T-cell (primary cell): ENCODE data around the gene CLP1. TPM values are rescaled to one million over a fixed set of nuclear protein-coding genes. Genes with fewer than 3 reads are reported as not detected.
"Not testable (repeated sequence)": the region's sequence is repeated elsewhere in the genome, so short reads cannot be mapped to it uniquely, and the experiment has no call there.

Experiments
- ATAC-seq, 4 experiments: fragments of 200-7000 bp in 3 of 4; fragments of 150-1000 bp in 1 of 4; cut with Tn5 transposase; replicated peaks in 1 of 4; 1 replicate in 3 of 4; 2 replicates in 1 of 4; pipeline ENCODE4 v1.10.0; 2021; ENCODE audit warnings: moderate library complexity in 3 of 4, mild to moderate bottlenecking in 2 of 4, moderate number of reproducible peaks in 1 of 4
- CTCF ChIA-PET, 2 donors: fragments of 300-600 bp; sonication (Branson Sonifier 250); formaldehyde crosslinking; loops; one replicate each; lab custom pipeline; 2022; ENCODE audit warnings: antibody characterized with exemption in 2 of 2; lab: Charles Lee
- POLR2A ChIA-PET, 2 donors: fragments of 300-600 bp; sonication (Branson Sonifier 250); formaldehyde crosslinking; loops; one replicate each; lab custom pipeline; 2022; ENCODE audit warnings: antibody characterized with exemption in 2 of 2; lab: Charles Lee
- DNase-seq, 35 experiments: peaks; one replicate each; pipeline versions ENCODE4 v3.0.0 to v3.0.0-alpha.2; 2013 to 2023
- H3K27ac ChIP-seq: one replicate; pipeline ENCODE4 v1.5.1; 2013; ENCODE audit warnings: low read length
- H3K27me3 ChIP-seq, 2 experiments: replicated peaks in 1 of 2; 1 replicate in 1 of 2; 2 replicates in 1 of 2; pipeline versions ENCODE4 v1.6.1 to v1.7.0; 2013; ENCODE audit warnings: low read length in 1 of 2, mixed read lengths in 1 of 2; ENCODE audit not compliant: control insufficient read depth in 2 of 2, insufficient read depth in 2 of 2; ENCODE audit errors: extremely low read depth in 1 of 2
- H3K36me3 ChIP-seq, 2 donors: 1 replicate in 1 of 2; 2 replicates in 1 of 2; pipeline versions ENCODE4 v1.6.1 to v1.7.0; 2013; ENCODE audit warnings: low read length in 1 of 2; ENCODE audit not compliant: control insufficient read depth in 2 of 2, insufficient read depth in 1 of 2; ENCODE audit errors: extremely low read depth in 1 of 2
- H3K4me1 ChIP-seq, 2 experiments: 1 replicate in 1 of 2; 2 replicates in 1 of 2; pipeline versions ENCODE4 v1.6.1 to v1.7.0; 2013; ENCODE audit warnings: low read length in 2 of 2, mixed read lengths in 1 of 2; ENCODE audit not compliant: insufficient read depth in 2 of 2, control insufficient read depth in 1 of 2; ENCODE audit errors: extremely low read depth in 1 of 2
- H3K4me3 ChIP-seq, 2 donors: 1 replicate in 1 of 2; 2 replicates in 1 of 2; pipeline versions ENCODE4 v1.5.1 to v1.7.0; 2013; ENCODE audit warnings: mild to moderate bottlenecking in 2 of 2, low read length in 1 of 2, moderate library complexity in 1 of 2; ENCODE audit not compliant: control insufficient read depth in 1 of 2; ENCODE audit errors: extremely low read depth in 1 of 2
- H3K9me3 ChIP-seq: 2 replicates; pipeline ENCODE4 v1.7.0; 2013
- H3K27ac Mint-ChIP-seq, 2 donors: one replicate each; pipeline ENCODE4 v1.8.0; 2020 to 2021; ENCODE audit warnings: mild to moderate bottlenecking in 2 of 2, mixed read lengths in 2 of 2
- H3K27me3 Mint-ChIP-seq, 2 donors: one replicate each; pipeline ENCODE4 v1.8.0; 2021 to 2022; ENCODE audit warnings: mixed read lengths in 2 of 2
- H3K36me3 Mint-ChIP-seq: one replicate; pipeline ENCODE4 v1.8.0; 2021; ENCODE audit warnings: mixed read lengths
- H3K4me1 Mint-ChIP-seq, 3 donors: one replicate each; pipeline ENCODE4 v1.8.0; 2020 to 2022; ENCODE audit warnings: mixed read lengths in 3 of 3, mild to moderate bottlenecking in 1 of 3
- H3K4me3 Mint-ChIP-seq, 3 donors: one replicate each; pipeline ENCODE4 v1.8.0; 2020 to 2022; ENCODE audit warnings: mild to moderate bottlenecking in 3 of 3, mixed read lengths in 3 of 3, moderate library complexity in 3 of 3
- H3K9me3 Mint-ChIP-seq, 3 donors: one replicate each; pipeline ENCODE4 v1.8.0; 2020 to 2022; ENCODE audit warnings: mixed read lengths in 3 of 3
- WGBS: methylation state at CpG from one replicate; pipeline ENCODE4 v1.1.5; 2013; ENCODE audit warnings: missing lambda C conversion rate; ENCODE audit not compliant: insufficient coverage; 5-methylcytosine and 5-hydroxymethylcytosine counted together
- total RNA-seq, 35 experiments: library from RNA in 6 of 35; stranded (reverse) in 6 of 35; fragments of 120-200 nt in 1 of 35; gene quantifications; one replicate each; pipeline versions ENCODE4 v1.2.1 to v1.2.4 and lab custom pipeline; 2013 to 2026

Gene CLP1
- total RNA-seq, 5 donors from 2014 or later (not counting 1 experiment from before 2014, with no cell fraction given) = 14.3 to 16.0 (median 14.5) TPM

DNA sequence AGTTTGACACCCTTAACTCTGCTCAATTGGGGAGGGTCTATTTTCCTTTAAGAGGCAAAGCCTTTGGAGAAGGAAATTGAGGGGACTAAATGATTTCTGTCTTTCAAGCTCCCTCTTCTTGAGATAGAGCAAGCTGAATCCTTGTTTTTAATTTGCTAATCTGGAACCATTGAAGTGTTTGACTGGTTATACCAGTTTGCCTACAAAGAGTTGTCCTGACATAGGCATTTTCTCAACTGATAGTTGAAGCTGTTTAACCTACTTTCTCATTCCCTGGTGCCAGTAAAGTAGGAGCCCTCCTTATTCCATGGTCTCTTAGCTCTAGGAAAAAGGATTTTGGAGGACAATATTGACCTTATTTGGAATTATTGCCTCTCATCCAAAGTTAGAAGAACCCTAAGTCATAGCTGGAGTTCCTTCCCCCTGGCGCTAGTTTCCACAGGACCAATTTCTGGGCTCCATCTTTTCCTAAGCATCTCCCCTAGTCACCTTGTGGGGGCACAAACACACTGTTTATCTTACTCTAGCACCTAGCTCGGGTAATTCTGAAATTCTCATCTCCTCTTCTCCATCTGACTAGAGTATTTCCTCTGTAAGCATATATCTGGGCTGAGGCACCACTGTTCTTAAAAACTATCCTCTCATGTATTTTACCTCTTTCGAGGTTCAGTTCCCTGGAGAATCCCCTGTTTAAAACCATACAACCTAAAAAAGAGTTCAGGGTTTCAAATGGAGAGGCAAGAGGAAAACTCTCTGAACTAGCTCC is 17.8 kb downstream of the CLP1 start:
- peaks cover 82 to 83% (median 82%) of the 10 kb centered on the region in 3 donors for H3K4me1 Mint-ChIP-seq
- no peak overlapping the region for H3K4me3 ChIP-seq
- ATAC-seq (no peak), DNase-seq (no peak)
- CTCF ChIA-PET = interaction anchor here in 1 of 2 donors (0.6 kb wide), 1 partner anchor 124 kb away, joined by 6 read pairs; no protein-coding TSS in a partner anchor
- H3K36me3 Mint-ChIP-seq = peaks cover 37% of the 10 kb centered on the region
- H3K36me3 ChIP-seq = peaks cover 8 to 67% of the 10 kb centered on the region in 2 donors
- no peaks in the 10 kb centered on the region for H3K27me3 Mint-ChIP-seq
- peak overlapping the region; percentile 65 to 76 for H3K27ac Mint-ChIP-seq
- H3K4me3 Mint-ChIP-seq = peak overlapping the region in 1 of 3 donors; percentile 10
- H3K9me3 ChIP-seq = no peaks in the 10 kb centered on the region
- no peak overlapping the region for H3K27ac ChIP-seq
- H3K9me3 Mint-ChIP-seq = no peaks in the 10 kb centered on the region
- H3K27me3 ChIP-seq = no peaks in the 10 kb centered on the region
- POLR2A ChIA-PET = interaction anchor here in 1 of 2 donors (0.6 kb wide), 1 partner anchor 1081 kb away, joined by 3 read pairs; no protein-coding TSS in a partner anchor
- WGBS = 70% methylated on average over 2 of the region's 3 CpGs
- H3K4me1 ChIP-seq = peaks cover 19 to 20% of the 10 kb centered on the region in 2 experiments

DNA sequence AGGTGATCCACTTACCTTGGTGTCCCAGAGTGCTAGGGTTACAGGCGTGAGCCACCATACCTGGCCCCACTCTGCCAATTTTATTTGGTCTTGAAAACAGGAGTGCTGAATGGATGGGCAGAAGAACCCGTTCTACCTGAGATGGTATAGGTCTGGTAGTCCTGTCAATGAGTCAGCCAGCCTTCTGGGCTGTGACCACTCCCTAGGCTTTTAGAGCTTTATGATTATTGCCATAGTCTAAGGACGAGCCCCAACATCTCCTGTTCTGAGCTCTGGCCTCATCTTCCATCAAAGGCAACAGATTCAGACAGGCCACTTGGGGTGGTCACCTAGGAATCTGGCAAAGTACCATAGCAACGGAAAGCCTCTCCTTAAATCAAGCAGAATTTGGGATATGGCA is 21.8 kb downstream of the CLP1 start:
- DNase-seq (no peak), ATAC-seq (no peak)
- Mint-ChIP-seq H3K36me3 (peaks cover 47% of the 10 kb centered on the region), H3K4me3 (no peak overlapping the region), H3K27ac (no peak overlapping the region), H3K4me1 (peaks cover 67 to 73% (median 68%) of the 10 kb centered on the region in 3 donors), H3K27me3 (no peaks in the 10 kb centered on the region), H3K9me3 (no peaks in the 10 kb centered on the region)
- no peaks in the 10 kb centered on the region for H3K27me3 ChIP-seq
- no peaks in the 10 kb centered on the region for H3K9me3 ChIP-seq
- CTCF ChIA-PET = no interaction called here
- no peak overlapping the region for H3K4me3 ChIP-seq
- POLR2A ChIA-PET = no interaction called here
- peaks cover 12 to 66% of the 10 kb centered on the region in 2 donors for H3K36me3 ChIP-seq
- 100% methylated on average over 3 of the region's 4 CpGs for WGBS
- H3K4me1 ChIP-seq = peaks cover 7 to 18% of the 10 kb centered on the region in 2 experiments
- no peak overlapping the region for H3K27ac ChIP-seq

DNA sequence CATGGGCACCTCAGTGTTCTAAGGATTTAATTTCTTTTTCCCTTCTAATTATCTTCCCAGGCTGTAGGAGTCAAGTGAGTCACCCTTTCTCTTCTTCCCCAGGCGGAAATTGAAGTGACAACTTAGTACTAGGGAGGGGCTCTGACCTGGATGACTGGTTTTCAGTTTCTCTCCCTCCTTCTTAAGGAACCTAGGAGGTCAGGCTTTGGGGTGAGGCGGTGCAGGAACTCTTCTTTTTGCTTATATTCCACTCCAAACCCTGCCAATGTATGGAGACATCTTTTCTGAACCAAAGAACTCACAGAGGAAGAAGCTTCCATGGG is 23.0 kb downstream of the CLP1 start:
- no peak for ATAC-seq
- no CpG with 5 or more reads among the region's 2 CpGs for WGBS

DNA sequence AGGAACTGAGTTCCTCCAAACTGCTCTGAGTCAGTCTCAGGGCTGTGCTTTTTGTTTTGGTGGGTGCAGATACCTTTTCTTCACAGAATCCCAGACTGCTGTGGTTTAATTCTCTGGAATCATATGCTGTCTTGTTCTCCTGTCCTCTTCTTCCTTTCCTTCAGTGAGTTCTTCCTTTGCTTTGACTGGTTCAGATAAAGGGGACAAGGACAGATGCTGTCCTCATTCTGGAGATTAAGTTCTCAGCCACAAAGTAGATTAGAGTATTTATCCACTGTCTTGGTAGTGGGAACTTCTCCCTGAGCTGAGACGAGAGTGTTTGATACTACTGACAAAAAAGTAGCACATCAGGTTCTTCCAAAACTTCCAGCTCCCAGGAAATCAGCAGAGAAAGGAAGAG is 23.6 kb downstream of the CLP1 start:
- no peak overlapping the region for H3K27ac ChIP-seq
- no peaks in the 10 kb centered on the region for H3K9me3 ChIP-seq
- no peak for DNase-seq
- H3K4me1 ChIP-seq = peaks cover 0 to 18% of the 10 kb centered on the region in 2 experiments
- H3K27ac Mint-ChIP-seq = peak overlapping the region in 1 of 2 donors; percentile 47
- H3K27me3 ChIP-seq = no peaks in the 10 kb centered on the region
- H3K4me3 Mint-ChIP-seq = no peak overlapping the region
- peaks cover 48% of the 10 kb centered on the region for H3K36me3 Mint-ChIP-seq
- ChIA-PET CTCF (no interaction called here), POLR2A (no interaction called here)
- no peak overlapping the region for H3K4me3 ChIP-seq
- H3K36me3 ChIP-seq = peaks cover 18 to 65% of the 10 kb centered on the region in 2 donors
- no peak for ATAC-seq
- WGBS = no CpG with 5 or more reads among the region's 1 CpG
- no peaks in the 10 kb centered on the region for H3K27me3 Mint-ChIP-seq
- peaks cover 50 to 55% (median 51%) of the 10 kb centered on the region in 3 donors for H3K4me1 Mint-ChIP-seq
- H3K9me3 Mint-ChIP-seq = no peaks in the 10 kb centered on the region

More for the DNA sequence above, 23.0 kb downstream of the CLP1 start:
- Mint-ChIP-seq H3K27ac (peak overlapping the region; percentile 55 to 61), H3K36me3 (peaks cover 48% of the 10 kb centered on the region), H3K9me3 (no peaks in the 10 kb centered on the region), H3K27me3 (no peaks in the 10 kb centered on the region), H3K4me1 (peaks cover 56 to 62% (median 57%) of the 10 kb centered on the region in 3 donors), H3K4me3 (no peak overlapping the region)
- no peak for DNase-seq
- Histone ChIP-seq H3K27me3 (no peaks in the 10 kb centered on the region), H3K27ac (no peak overlapping the region), H3K4me3 (no peak overlapping the region), H3K36me3 (peaks cover 18 to 67% of the 10 kb centered on the region in 2 donors), H3K4me1 (peaks cover 0 to 18% of the 10 kb centered on the region in 2 experiments), H3K9me3 (no peaks in the 10 kb centered on the region)
- POLR2A ChIA-PET = interaction anchor here in 1 of 2 donors (0.6 kb wide), 1 partner anchor 142 kb away, joined by 3 read pairs; no protein-coding TSS in a partner anchor
- CTCF ChIA-PET = no interaction called here

DNA sequence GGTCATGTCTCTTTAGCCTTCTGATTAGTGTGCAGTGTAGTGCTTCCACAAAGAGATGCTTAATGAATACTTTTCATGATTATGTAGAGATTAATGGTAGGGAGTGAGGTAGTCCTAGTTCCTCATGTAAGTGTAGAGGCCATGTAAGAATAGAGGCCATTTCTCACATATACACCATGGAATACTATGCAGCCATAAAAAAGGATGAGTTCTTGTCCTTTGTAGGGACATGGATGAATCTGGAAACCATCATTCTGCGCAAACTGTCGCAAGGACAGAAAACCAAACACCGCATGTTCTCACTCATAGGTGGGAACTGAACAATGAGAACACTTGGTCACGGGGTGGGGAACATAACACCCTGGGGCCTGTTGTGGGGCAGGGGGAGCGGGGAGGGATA is 32.9 kb downstream of the CLP1 start:
- CTCF ChIA-PET, H3K27me3 Mint-ChIP-seq, H3K27ac ChIP-seq, H3K9me3 ChIP-seq, H3K27me3 ChIP-seq, H3K4me3 Mint-ChIP-seq, H3K4me1 ChIP-seq, ATAC-seq, H3K4me3 ChIP-seq, DNase-seq, POLR2A ChIA-PET, H3K9me3 Mint-ChIP-seq: not testable (repeated sequence)
- H3K36me3 ChIP-seq = peaks cover 8 to 87% of the 10 kb centered on the region in 2 donors
- H3K36me3 Mint-ChIP-seq = peaks cover 50% of the 10 kb centered on the region
- 100% methylated on average over 2 of the region's 5 CpGs for WGBS
- H3K27ac Mint-ChIP-seq = peak overlapping the region in 1 of 2 donors; percentile 24
- peaks cover 0 to 11% (median 2%) of the 10 kb centered on the region in 3 donors for H3K4me1 Mint-ChIP-seq

DNA sequence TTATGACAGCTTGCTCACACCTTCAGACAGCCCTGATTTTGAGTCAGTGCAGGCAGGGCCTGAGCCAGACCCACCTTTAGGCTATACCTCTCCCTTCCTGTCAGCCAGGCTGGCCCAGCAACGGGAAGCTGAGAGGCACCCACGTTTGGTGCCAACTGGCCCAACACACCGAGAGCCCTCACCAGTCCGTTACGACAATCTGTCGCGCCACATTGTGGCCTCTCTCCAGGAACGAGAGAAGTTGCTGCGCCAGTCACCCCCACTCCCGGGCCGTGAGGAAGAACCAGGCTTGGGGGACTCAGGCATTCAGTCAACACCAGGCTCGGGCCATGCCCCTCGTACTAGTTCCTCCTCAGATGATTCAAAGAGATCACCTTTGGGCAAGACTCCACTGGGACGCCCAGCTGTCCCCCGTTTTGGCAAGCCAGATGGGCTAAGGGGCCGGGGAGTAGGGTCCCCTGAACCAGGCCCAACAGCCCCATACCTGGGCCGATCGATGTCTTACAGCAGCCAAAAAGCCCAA is 41.3 kb downstream of the CLP1 start:
- ATAC-seq (peak in 2 of 4 experiments; percentile 9 to 31), DNase-seq (no peak)
- ChIA-PET CTCF (no interaction called here), POLR2A (interaction anchor here in 1 of 2 donors (0.6 kb wide), 1 partner anchor 25 kb away, joined by 6 read pairs; no protein-coding TSS in a partner anchor)
- Histone ChIP-seq H3K4me1 (no peaks in the 10 kb centered on the region), H3K4me3 (no peak overlapping the region), H3K36me3 (peaks cover 19 to 80% of the 10 kb centered on the region in 2 donors), H3K27ac (no peak overlapping the region), H3K27me3 (no peaks in the 10 kb centered on the region), H3K9me3 (no peaks in the 10 kb centered on the region)
- peaks cover 0 to 8% (median 0%) of the 10 kb centered on the region in 3 donors for H3K4me1 Mint-ChIP-seq
- peaks cover 30% of the 10 kb centered on the region for H3K36me3 Mint-ChIP-seq
- no peaks in the 10 kb centered on the region for H3K9me3 Mint-ChIP-seq
- H3K27ac Mint-ChIP-seq = no peak overlapping the region
- no peak overlapping the region for H3K4me3 Mint-ChIP-seq
- H3K27me3 Mint-ChIP-seq = no peaks in the 10 kb centered on the region
- WGBS = 97% methylated on average over 16 of the region's 18 CpGs
